SU-DHL-6 (cell line): ENCODE results near the gene ZC3H7B.

Source experiments
- H2AFZ ChIP-seq: fragments of 200-600 bp; sonication (generic); 2 replicates; pipeline ENCODE4 v1.6.1; 2014; ENCODE audit warnings: low read depth, mild to moderate bottlenecking, moderate library complexity, mixed read lengths, antibody characterized with exemption, low read length; ENCODE audit not compliant: severe bottlenecking
- H3F3A ChIP-seq: fragments of 200-600 bp; shearing (Covaris generic); 2 replicates; pipeline ENCODE4 v1.6.0; 2016; ENCODE audit warnings: antibody characterized with exemption, mild to moderate bottlenecking; ENCODE audit not compliant: insufficient read depth
- H3K27ac ChIP-seq: fragments of 200-600 bp; sonication (generic); 2 replicates; pipeline ENCODE4 v1.5.1; 2016; ENCODE audit warnings: low read depth, mild to moderate bottlenecking, low read length, moderate library complexity, mixed read lengths
- H3K27me3 ChIP-seq: fragments of 200-600 bp; sonication (generic), shearing (Covaris generic); 2 replicates; pipeline ENCODE4 v1.6.0; 2014; ENCODE audit warnings: mild to moderate bottlenecking, low read length
- H3K36me3 ChIP-seq: fragments of 200-600 bp; sonication (generic); 2 replicates; pipeline ENCODE4 v1.6.1; 2014; ENCODE audit warnings: mild to moderate bottlenecking, low read length, mixed read lengths
- H3K4me2 ChIP-seq: fragments of 300-600, 200-600 bp; shearing (Covaris generic), sonication (generic); 2 replicates; pipeline ENCODE4 v1.6.0; 2014; ENCODE audit warnings: low read length, low read depth, mild to moderate bottlenecking; ENCODE audit not compliant: poor library complexity, severe bottlenecking
- H3K4me3 ChIP-seq: fragments of 200-600 bp; sonication (generic); 2 replicates; pipeline ENCODE4 v1.5.1; 2014; ENCODE audit warnings: antibody characterized with exemption, low read length, mild to moderate bottlenecking, mixed read lengths; ENCODE audit not compliant: insufficient read depth, poor library complexity, severe bottlenecking
- H3K79me2 ChIP-seq: fragments of 200-600 bp; sonication (generic); 2 replicates; pipeline ENCODE4 v1.6.1; 2014; ENCODE audit warnings: mild to moderate bottlenecking, low read length, moderate library complexity; ENCODE audit not compliant: insufficient read depth
- H3K9ac ChIP-seq: fragments of 200-600 bp; sonication (generic); 2 replicates; pipeline ENCODE4 v1.7.0; 2014; ENCODE audit warnings: mild to moderate bottlenecking, low read length
- H3K9me2 ChIP-seq: fragments of 200-600 bp; sonication (generic); replicated peaks from 2 replicates; pipeline ENCODE4 v1.6.1; 2014; ENCODE audit warnings: low read length; ENCODE audit not compliant: insufficient read depth
- H3K9me3 ChIP-seq: fragments of 200-600 bp; sonication (generic); 2 replicates; pipeline ENCODE4 v1.6.1; 2014; ENCODE audit warnings: low read length, mixed read lengths; ENCODE audit not compliant: insufficient read depth
- H4K20me1 ChIP-seq: fragments of 200-600 bp; sonication (generic); 2 replicates; pipeline ENCODE4 v1.6.1; 2014; ENCODE audit warnings: low read depth, mild to moderate bottlenecking, antibody characterized with exemption, low read length, moderate library complexity, mixed read lengths
- EZH2phosphoT487 ChIP-seq: fragments of 200-600 bp; sonication (generic), shearing (Covaris generic); conservative IDR thresholded peaks from 2 replicates; pipeline ENCODE4 v1.6.1; 2018; ENCODE audit warnings: mild to moderate bottlenecking, antibody characterized with exemption, low read length, moderate library complexity, mixed read lengths
- TF ChIP-seq, protein P1 (sequence below): fragments of 200-600 bp; sonication (generic); IDR thresholded peaks from one replicate; pipeline ENCODE4 v1.5.1; 2017; ENCODE audit warnings: antibody characterized with exemption, mild to moderate bottlenecking, low read length, moderate library complexity; ENCODE audit not compliant: insufficient read depth, poor library complexity, severe bottlenecking

Gene ZC3H7B

DNA sequence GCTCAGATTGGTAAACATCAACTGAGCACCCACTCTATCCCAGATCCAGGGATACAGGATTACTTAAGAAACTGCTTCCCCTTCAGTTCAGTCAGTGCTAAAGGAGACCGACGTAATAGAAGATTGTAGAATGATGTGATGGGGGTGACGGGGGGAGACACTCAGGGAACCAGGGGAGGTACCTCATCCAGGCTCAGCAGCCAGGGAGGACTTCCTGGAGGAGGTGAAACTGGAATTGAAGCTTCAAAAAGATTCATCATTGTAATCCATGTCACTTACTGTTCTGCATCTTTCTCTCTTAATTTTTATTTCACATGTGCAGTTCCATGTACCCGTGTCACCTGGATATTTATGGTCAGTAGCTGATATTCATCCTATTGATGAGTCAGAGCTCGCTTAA is 61.3 kb downstream of the ZC3H7B start:
- Histone ChIP-seq H3K9ac (no peak overlapping the region), H3K36me3 (no peaks in the 10 kb centered on the region), H3K27me3 (no peaks in the 10 kb centered on the region), H4K20me1 (no peaks in the 10 kb centered on the region), H3K27ac (no peak overlapping the region), H2AFZ (no peak overlapping the region), H3K79me2 (no peaks in the 10 kb centered on the region), H3F3A (no peaks in the 10 kb centered on the region), H3K9me3 (no peaks in the 10 kb centered on the region), H3K4me3 (no peak overlapping the region), H3K4me2 (no peak overlapping the region), H3K9me2 (no peaks in the 10 kb centered on the region)
- TF ChIP-seq EZH2phosphoT487: no peak
- TF ChIP-seq, protein P1, sequence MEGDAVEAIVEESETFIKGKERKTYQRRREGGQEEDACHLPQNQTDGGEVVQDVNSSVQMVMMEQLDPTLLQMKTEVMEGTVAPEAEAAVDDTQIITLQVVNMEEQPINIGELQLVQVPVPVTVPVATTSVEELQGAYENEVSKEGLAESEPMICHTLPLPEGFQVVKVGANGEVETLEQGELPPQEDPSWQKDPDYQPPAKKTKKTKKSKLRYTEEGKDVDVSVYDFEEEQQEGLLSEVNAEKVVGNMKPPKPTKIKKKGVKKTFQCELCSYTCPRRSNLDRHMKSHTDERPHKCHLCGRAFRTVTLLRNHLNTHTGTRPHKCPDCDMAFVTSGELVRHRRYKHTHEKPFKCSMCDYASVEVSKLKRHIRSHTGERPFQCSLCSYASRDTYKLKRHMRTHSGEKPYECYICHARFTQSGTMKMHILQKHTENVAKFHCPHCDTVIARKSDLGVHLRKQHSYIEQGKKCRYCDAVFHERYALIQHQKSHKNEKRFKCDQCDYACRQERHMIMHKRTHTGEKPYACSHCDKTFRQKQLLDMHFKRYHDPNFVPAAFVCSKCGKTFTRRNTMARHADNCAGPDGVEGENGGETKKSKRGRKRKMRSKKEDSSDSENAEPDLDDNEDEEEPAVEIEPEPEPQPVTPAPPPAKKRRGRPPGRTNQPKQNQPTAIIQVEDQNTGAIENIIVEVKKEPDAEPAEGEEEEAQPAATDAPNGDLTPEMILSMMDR: no peak

DNA sequence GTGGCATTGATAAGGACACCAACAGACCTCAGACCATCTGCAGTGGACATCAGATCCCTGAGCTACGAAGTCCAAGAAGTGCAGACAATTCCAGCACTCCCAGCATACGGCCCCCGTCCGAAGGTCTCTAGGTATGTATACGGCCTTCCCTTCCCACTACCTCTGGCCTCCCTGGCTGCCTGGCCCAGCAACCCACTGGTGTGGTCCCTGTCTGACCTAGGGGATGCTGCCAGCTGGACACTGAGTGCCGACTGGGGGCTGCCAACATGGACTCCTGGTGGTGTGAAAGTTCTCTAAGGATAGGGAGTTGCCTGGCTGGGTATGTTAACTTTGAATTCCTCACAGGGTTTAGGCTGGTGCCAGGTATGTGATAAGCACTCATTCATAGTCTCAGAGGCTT is 62.9 kb downstream of the ZC3H7B start:
- Histone ChIP-seq H3K4me2 (no peak overlapping the region), H3K9ac (no peak overlapping the region), H3K9me3 (no peaks in the 10 kb centered on the region), H2AFZ (no peak overlapping the region), H3F3A (no peaks in the 10 kb centered on the region), H4K20me1 (no peaks in the 10 kb centered on the region), H3K4me3 (no peak overlapping the region), H3K27ac (no peak overlapping the region), H3K27me3 (no peaks in the 10 kb centered on the region), H3K79me2 (no peaks in the 10 kb centered on the region), H3K9me2 (no peaks in the 10 kb centered on the region), H3K36me3 (no peaks in the 10 kb centered on the region)
- TF ChIP-seq, protein P1: no peak
- no peak for TF ChIP-seq EZH2phosphoT487

DNA sequence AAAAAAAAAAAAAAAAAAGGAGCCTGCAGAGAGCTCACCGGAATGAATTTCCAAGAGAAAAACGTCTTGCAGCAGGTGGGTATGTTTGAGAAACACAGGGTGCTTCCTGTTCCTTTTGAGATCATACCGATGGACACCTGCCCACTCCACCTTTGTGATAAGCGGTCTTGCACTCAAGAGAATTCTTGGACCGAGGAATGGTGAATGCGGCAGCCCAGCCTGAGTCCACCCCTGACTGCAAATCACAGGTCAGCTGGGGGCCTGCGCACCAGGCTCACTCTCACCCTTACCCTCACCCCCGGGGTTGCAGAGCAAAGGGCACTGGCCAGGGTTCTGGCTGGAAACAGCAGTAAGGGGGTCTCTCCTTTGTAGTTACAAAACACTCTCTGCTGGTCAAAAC is 63.6 kb downstream of the ZC3H7B start:
- H3K79me2 ChIP-seq: no peaks in the 10 kb centered on the region
- no peak overlapping the region for H3K4me3 ChIP-seq
- no peak overlapping the region for H3K9ac ChIP-seq
- H3K36me3 ChIP-seq: no peaks in the 10 kb centered on the region
- no peak overlapping the region for H3K27ac ChIP-seq
- no peak overlapping the region for H3K4me2 ChIP-seq
- H2AFZ ChIP-seq: no peak overlapping the region
- H3F3A ChIP-seq: no peaks in the 10 kb centered on the region
- H4K20me1 ChIP-seq: no peaks in the 10 kb centered on the region
- no peaks in the 10 kb centered on the region for H3K9me2 ChIP-seq
- H3K9me3 ChIP-seq: no peaks in the 10 kb centered on the region
- H3K27me3 ChIP-seq: no peaks in the 10 kb centered on the region
- TF ChIP-seq, protein P1: no peak
- TF ChIP-seq EZH2phosphoT487: no peak
